AG09309 (cell line): ENCODE measurements around the gene EFNA5.

Experiments used
- DNase-seq: peaks from one replicate; pipeline ENCODE4 v3.0.0-alpha.2; 2010; ENCODE audit warnings: low read depth
- H3K4me3 ChIP-seq: 2 replicates; pipeline ENCODE4 v1.5.1; 2011; ENCODE audit warnings: mild to moderate bottlenecking, low read depth, low read length, moderate library complexity; ENCODE audit not compliant: control insufficient read depth
- CTCF ChIP-seq: IDR thresholded peaks from 2 replicates; pipeline ENCODE4 v1.5.1; 2011; ENCODE audit warnings: mild to moderate bottlenecking, low read depth, low read length, inconsistent platforms; ENCODE audit not compliant: insufficient read depth, control insufficient read depth; ENCODE audit errors: missing control alignments

The EFNA5 gene

GRCh38 chr5:107430071-107430625, 240.6 kb downstream of the EFNA5 start:
- TF ChIP-seq CTCF = no peak
- no peak for DNase-seq
- no peak overlapping the region for H3K4me3 ChIP-seq

GRCh38 chr5:107428303-107428813, 242.4 kb downstream of the EFNA5 start:
- no peak overlapping the region for H3K4me3 ChIP-seq
- no peak for TF ChIP-seq CTCF
- no peak for DNase-seq

- DNase-seq = no peak
- TF ChIP-seq CTCF = no peak
- no peak overlapping the region for H3K4me3 ChIP-seq
These were observed 243.9 kb downstream of the EFNA5 start for GRCh38 chr5:107426872-107427271.

- no peak overlapping the region for H3K4me3 ChIP-seq
- TF ChIP-seq CTCF = no peak
These were observed 244.5 kb downstream of the EFNA5 start for GRCh38 chr5:107426209-107426608.

DNA sequence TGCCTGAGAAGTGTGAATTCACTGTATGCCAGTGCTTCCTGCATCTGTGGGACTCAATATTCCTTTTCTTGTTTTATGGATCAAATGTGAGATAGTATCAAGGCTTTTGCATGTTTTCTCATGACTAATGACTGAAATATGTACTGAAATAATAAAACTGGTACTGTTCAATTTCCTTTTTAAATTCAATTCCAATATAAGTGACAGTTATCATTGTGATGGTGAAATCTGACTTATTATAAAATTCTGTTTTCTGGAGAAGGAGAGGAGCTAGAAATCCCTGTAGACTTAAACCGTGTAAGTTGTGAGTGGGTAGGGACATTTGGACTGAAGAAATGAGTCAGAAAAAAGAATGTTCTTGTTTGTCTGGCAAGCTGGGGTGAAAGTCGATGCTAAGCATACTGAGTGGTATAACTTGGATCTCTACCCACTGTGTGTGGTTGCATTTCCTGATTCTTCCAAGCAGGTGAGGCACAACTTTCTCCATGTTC, 245.2 kb downstream of the EFNA5 start:
- no peak for TF ChIP-seq CTCF
- DNase-seq = peak; percentile 67
- H3K4me3 ChIP-seq = no peak overlapping the region

More at GRCh38 chr5:107426209-107426608, 244.5 kb downstream of the EFNA5 start:
- no peak for DNase-seq

GRCh38 chr5:107424491-107424890, 246.2 kb downstream of the EFNA5 start:
- no peak overlapping the region for H3K4me3 ChIP-seq
- no peak for DNase-seq
- no peak for TF ChIP-seq CTCF
